GM23248 (cell line): ENCODE measurements around the gene LRRC43. TPM values are rescaled to one million over a fixed set of nuclear protein-coding genes. Genes with fewer than 3 reads are reported as not detected.

Experiments used
- DNase-seq: peaks from one replicate; pipeline ENCODE4 v3.0.0-alpha.2; 2015
- H2AFZ ChIP-seq: fragments of 200-600 bp; sonication (generic); 2 replicates; pipeline ENCODE4 v1.6.1; 2016; ENCODE audit warnings: antibody characterized with exemption
- H3F3A ChIP-seq: fragments of 200-600 bp; sonication (generic); 2 replicates; pipeline ENCODE4 v1.6.1; 2016; ENCODE audit warnings: mild to moderate bottlenecking, antibody characterized with exemption, mixed run types; ENCODE audit not compliant: insufficient read depth
- H3K27ac ChIP-seq: fragments of 200-600 bp; sonication (generic); 2 replicates; pipeline ENCODE4 v1.5.1; 2016; ENCODE audit warnings: mild to moderate bottlenecking
- H3K27me3 ChIP-seq: fragments of 200-600 bp; sonication (generic); replicated peaks from 2 replicates; pipeline ENCODE4 v1.6.1; 2016; ENCODE audit warnings: mild to moderate bottlenecking; ENCODE audit not compliant: insufficient read depth
- H3K36me3 ChIP-seq: fragments of 200-600 bp; sonication (generic); 2 replicates; pipeline ENCODE4 v1.6.1; 2016; ENCODE audit warnings: low read depth, mild to moderate bottlenecking
- H3K4me1 ChIP-seq: fragments of 200-600 bp; sonication (generic); 2 replicates; pipeline ENCODE4 v1.6.1; 2016; ENCODE audit warnings: mild to moderate bottlenecking; ENCODE audit not compliant: insufficient read depth
- H3K4me2 ChIP-seq: fragments of 200-600 bp; sonication (generic); one replicate; pipeline ENCODE4 v1.6.1; 2016; ENCODE audit warnings: mild to moderate bottlenecking; ENCODE audit not compliant: unreplicated experiment
- H3K4me3 ChIP-seq: fragments of 200-600 bp; sonication (generic); 2 replicates; pipeline ENCODE4 v1.5.1; 2016; ENCODE audit warnings: mild to moderate bottlenecking
- H3K79me2 ChIP-seq: fragments of 200-600 bp; sonication (generic); 2 replicates; pipeline ENCODE4 v1.6.1; 2016; ENCODE audit warnings: mild to moderate bottlenecking; ENCODE audit not compliant: insufficient read depth
- H3K9ac ChIP-seq: fragments of 200-600 bp; sonication (generic); 2 replicates; pipeline ENCODE4 v1.6.1; 2016; ENCODE audit warnings: mild to moderate bottlenecking
- H3K9me2 ChIP-seq: fragments of 200-600 bp; sonication (generic); 2 replicates; pipeline ENCODE4 v1.6.1; 2016; ENCODE audit warnings: mixed run types, mild to moderate bottlenecking, moderate library complexity; ENCODE audit not compliant: insufficient read depth
- H3K9me3 ChIP-seq: fragments of 200-600 bp; sonication (generic); one replicate; pipeline ENCODE4 v1.6.1; 2017; ENCODE audit warnings: low read depth
- H4K20me1 ChIP-seq: fragments of 200-600 bp; sonication (generic); 2 replicates; pipeline ENCODE4 v1.6.0; 2016; ENCODE audit not compliant: insufficient read depth
- EZH2 ChIP-seq: fragments of 200-600 bp; sonication (generic); IDR thresholded peaks from 2 replicates; pipeline ENCODE4 v1.6.1; 2018; ENCODE audit warnings: antibody characterized with exemption, mild to moderate bottlenecking; ENCODE audit not compliant: insufficient read depth, poor library complexity, severe bottlenecking
- EZH2phosphoT487 ChIP-seq: fragments of 200-600 bp; sonication (generic); IDR thresholded peaks from 2 replicates; pipeline ENCODE4 v1.6.1; 2018; ENCODE audit warnings: antibody characterized with exemption, moderate library complexity, mild to moderate bottlenecking, low read depth; ENCODE audit not compliant: insufficient read depth
- WGBS, 2 experiments: methylation state at CpG; one replicate each; pipeline ENCODE4 v1.1.6; 2015 to 2017; ENCODE audit warnings: low lambda C conversion rate in 2 of 2, low coverage in 1 of 2; ENCODE audit errors: missing lambda C conversion rate in 2 of 2; 5-methylcytosine and 5-hydroxymethylcytosine counted together
- in situ Hi-C: fragments of 300-500 bp; cut with MboI; formaldehyde crosslinking; loops from 2 replicates; pipeline ENCODE4 v1.15.0; 2020
- polyA plus RNA-seq: library from polyadenylated mRNA; unstranded; fragments of >200 nt; fragmentation: Nextera tagmentation; extraction: Ambion mirVana; gene quantifications from 2 replicates; pipeline ENCODE4 v1.2.1, GENCODE V29; 2016
- total RNA-seq: library from RNA; depleted of rRNA; stranded (reverse); fragments of >200 nt; shearing (Covaris generic); gene quantifications from 2 replicates; pipeline ENCODE4 v1.2.3, GENCODE V29; 2014

Gene LRRC43
- total and polyA plus RNA-seq, 2 experiments from 2014 or later, result 1.9 to 6.4 TPM

GRCh38 chr12:122207391-122207790 is 24.5 kb downstream of the LRRC43 start:
- H3K4me2 ChIP-seq, result no peak overlapping the region
- H3K36me3 ChIP-seq, result peaks cover 8% of the 10 kb centered on the region; the same call in 1 of the 2 replicates
- 89 to 95% methylated on average over 7 to 8 of the region's 8 CpGs for WGBS, 2 experiments
- no peak overlapping the region for H3K4me3 ChIP-seq
- H4K20me1 ChIP-seq, result no peaks in the 10 kb centered on the region
- in situ Hi-C loops, result no loop called here
- TF ChIP-seq EZH2 (no peak), EZH2phosphoT487 (no peak)
- no peak overlapping the region for H2AFZ ChIP-seq
- H3K4me1 ChIP-seq, result no peaks in the 10 kb centered on the region
- H3K27me3 ChIP-seq, result no peaks in the 10 kb centered on the region; the same call in 1 of the 2 replicates
- no peaks in the 10 kb centered on the region for H3K9me3 ChIP-seq
- H3K9ac ChIP-seq, result no peak overlapping the region
- H3F3A ChIP-seq, result peaks cover 14% of the 10 kb centered on the region; the same call in 1 of the 2 replicates
- no peak for DNase-seq
- no peaks in the 10 kb centered on the region for H3K79me2 ChIP-seq
- no peaks in the 10 kb centered on the region for H3K9me2 ChIP-seq
- no peak overlapping the region for H3K27ac ChIP-seq

GRCh38 chr12:122208073-122208820 is 25.3 kb downstream of the LRRC43 start:
- Histone ChIP-seq H3K4me1 (no peaks in the 10 kb centered on the region), H3K9me3 (no peaks in the 10 kb centered on the region), H3K36me3 (peaks cover 16% of the 10 kb centered on the region), H3K9ac (no peak overlapping the region), H3K4me2 (no peak overlapping the region), H3K79me2 (no peaks in the 10 kb centered on the region), H2AFZ (no peak overlapping the region), H3K27me3 (no peaks in the 10 kb centered on the region; the same call in 1 of the 2 replicates), H3K9me2 (no peaks in the 10 kb centered on the region), H3K4me3 (no peak overlapping the region), H3K27ac (no peak overlapping the region), H4K20me1 (no peaks in the 10 kb centered on the region), H3F3A (peaks cover 11% of the 10 kb centered on the region; the same call in 1 of the 2 replicates)
- 94 to 96% methylated on average over 18 of the region's 18 CpGs for WGBS, 2 experiments
- no peak for TF ChIP-seq EZH2phosphoT487
- TF ChIP-seq EZH2, result no peak
- in situ Hi-C loops, result no loop called here
- DNase-seq, result no peak

DNA sequence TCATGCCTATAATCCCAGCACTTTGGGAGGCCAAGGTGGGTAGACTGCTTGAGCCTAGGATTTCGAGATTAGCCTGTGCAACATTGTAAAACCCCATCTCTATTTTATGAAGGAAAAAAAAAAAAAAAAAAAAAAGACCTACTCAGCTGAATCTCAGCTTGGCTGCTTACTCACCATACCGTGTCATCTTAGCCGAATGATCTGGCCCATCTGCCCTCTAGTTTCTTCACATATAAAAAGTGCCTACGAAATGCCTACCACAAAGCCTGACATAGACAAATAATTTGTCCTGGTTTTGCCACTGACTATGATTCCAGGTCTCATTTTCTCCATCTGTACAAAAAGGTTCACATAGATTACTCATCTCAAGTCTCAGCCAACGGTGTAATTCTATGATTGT is 32.8 kb downstream of the LRRC43 start:
- no peak overlapping the region for H3K4me2 ChIP-seq
- no peaks in the 10 kb centered on the region for H3K27me3 ChIP-seq
- H3K9me3 ChIP-seq, result no peaks in the 10 kb centered on the region
- H3F3A ChIP-seq, result no peaks in the 10 kb centered on the region
- H3K4me1 ChIP-seq, result no peaks in the 10 kb centered on the region
- no peak overlapping the region for H3K4me3 ChIP-seq
- H3K9me2 ChIP-seq, result no peaks in the 10 kb centered on the region
- H3K36me3 ChIP-seq, result peaks cover 61% of the 10 kb centered on the region
- no peak overlapping the region for H3K9ac ChIP-seq
- peak; percentile 57 for DNase-seq
- TF ChIP-seq EZH2phosphoT487 (no peak), EZH2 (no peak)
- no peak overlapping the region for H2AFZ ChIP-seq
- H3K27ac ChIP-seq, result no peak overlapping the region
- peaks cover 33% of the 10 kb centered on the region for H3K79me2 ChIP-seq
- no peaks in the 10 kb centered on the region for H4K20me1 ChIP-seq
- whole genome bisulfite sequencing, 2 experiments, result 76 to 89% methylated on average over 5 of the region's 5 CpGs
- in situ Hi-C loops, result no loop called here

DNA sequence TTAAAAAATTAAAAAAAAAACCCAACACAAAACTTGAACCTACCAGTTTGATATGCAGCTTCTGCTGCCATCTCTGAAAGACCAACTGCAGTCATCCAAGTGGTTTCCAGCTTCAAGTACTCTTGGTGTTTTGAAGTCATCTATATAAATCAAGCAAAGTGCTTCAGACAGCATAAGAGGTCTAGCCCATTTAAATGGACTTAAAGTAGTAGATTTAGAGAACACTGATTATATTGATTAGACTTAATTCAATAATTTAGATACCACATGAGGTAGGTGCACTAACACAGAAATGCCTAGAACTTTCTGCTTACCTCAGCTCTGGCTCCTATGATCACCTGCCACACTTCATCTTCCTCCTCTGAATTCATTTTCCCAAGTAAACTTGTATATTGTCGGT is 33.5 kb downstream of the LRRC43 start:
- Histone ChIP-seq H3K9me2 (no peaks in the 10 kb centered on the region), H3K79me2 (peaks cover 40% of the 10 kb centered on the region), H3K36me3 (peaks cover 59% of the 10 kb centered on the region), H2AFZ (no peak overlapping the region), H3K9ac (no peak overlapping the region), H3K9me3 (no peaks in the 10 kb centered on the region), H3K27ac (no peak overlapping the region), H3K4me3 (no peak overlapping the region), H4K20me1 (no peaks in the 10 kb centered on the region), H3K4me1 (no peaks in the 10 kb centered on the region), H3F3A (no peaks in the 10 kb centered on the region), H3K27me3 (no peaks in the 10 kb centered on the region), H3K4me2 (no peak overlapping the region)
- no peak for TF ChIP-seq EZH2phosphoT487
- TF ChIP-seq EZH2, result no peak
- 98 to 100% methylated on average over 1 of the region's 1 CpG for WGBS, 2 experiments
- DNase-seq, result no peak
- in situ Hi-C loops, result no loop called here
